ENCODE data around the gene HCN1.

The HCN1 gene

GRCh38 chr5:45417285-45417998, 278.7 kb downstream of the HCN1 start:
- no peak for DNase-seq (ENCODE audit: low read depth, low spot score)
- no peak overlapping the region for H3K4me3 ChIP-seq (ENCODE audit: low read depth, low read length)
- in situ Hi-C loops (cut with HindIII; ENCODE audit: low sequenced_read_pairs) = no loop called here
- TF ChIP-seq, protein P1, sequence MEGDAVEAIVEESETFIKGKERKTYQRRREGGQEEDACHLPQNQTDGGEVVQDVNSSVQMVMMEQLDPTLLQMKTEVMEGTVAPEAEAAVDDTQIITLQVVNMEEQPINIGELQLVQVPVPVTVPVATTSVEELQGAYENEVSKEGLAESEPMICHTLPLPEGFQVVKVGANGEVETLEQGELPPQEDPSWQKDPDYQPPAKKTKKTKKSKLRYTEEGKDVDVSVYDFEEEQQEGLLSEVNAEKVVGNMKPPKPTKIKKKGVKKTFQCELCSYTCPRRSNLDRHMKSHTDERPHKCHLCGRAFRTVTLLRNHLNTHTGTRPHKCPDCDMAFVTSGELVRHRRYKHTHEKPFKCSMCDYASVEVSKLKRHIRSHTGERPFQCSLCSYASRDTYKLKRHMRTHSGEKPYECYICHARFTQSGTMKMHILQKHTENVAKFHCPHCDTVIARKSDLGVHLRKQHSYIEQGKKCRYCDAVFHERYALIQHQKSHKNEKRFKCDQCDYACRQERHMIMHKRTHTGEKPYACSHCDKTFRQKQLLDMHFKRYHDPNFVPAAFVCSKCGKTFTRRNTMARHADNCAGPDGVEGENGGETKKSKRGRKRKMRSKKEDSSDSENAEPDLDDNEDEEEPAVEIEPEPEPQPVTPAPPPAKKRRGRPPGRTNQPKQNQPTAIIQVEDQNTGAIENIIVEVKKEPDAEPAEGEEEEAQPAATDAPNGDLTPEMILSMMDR (IDR thresholded peaks at IDR 0.05; ENCODE audit: low read depth, low read length) = no peak

- DNase-seq (ENCODE audit: low read depth, low spot score) = no peak
- TF ChIP-seq, protein P1 (IDR thresholded peaks at IDR 0.05; ENCODE audit: low read depth, low read length) = no peak
- in situ Hi-C loops (cut with HindIII; ENCODE audit: low sequenced_read_pairs) = no loop called here
- no peak overlapping the region for H3K4me3 ChIP-seq (ENCODE audit: low read depth, low read length)
Measured at GRCh38 chr5:45414620-45415573, 281.3 kb downstream of the HCN1 start.

DNA sequence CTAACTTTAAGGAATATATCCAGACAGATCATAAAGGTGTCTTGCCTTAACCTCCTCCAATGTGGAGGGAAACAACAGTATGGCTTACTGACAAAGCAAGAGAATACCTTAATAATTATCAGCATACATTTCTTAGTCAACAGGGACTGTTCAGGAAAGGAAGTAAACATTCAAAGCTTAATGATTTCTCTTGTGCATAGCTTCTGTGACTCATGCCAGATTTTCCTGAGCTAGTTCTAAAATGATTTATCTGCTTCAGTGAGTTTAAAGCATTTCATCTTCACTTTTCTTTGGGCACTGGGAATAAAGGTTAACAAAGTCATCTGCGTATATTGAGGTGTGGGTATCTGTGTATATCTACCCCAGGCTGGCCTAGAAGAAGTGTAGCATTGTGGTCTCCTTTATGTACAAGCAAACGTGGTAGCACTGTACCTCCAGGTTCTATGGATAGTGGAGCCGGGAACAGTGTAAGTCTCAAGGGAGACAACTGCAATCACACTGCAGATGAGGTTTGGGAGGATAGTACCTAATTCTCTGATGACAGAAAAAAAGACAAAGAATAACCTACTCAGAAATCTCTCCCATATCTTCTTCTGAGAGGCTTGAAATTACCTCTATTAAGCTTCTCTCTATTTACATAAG, 284.1 kb downstream of the HCN1 start:
- DNase-seq (ENCODE audit: low read depth, low spot score) = peak; percentile 34
- TF ChIP-seq, protein P1 (IDR thresholded peaks at IDR 0.05; ENCODE audit: low read depth, low read length) = no peak
- H3K4me3 ChIP-seq (ENCODE audit: low read depth, low read length) = no peak overlapping the region
- in situ Hi-C loops (cut with HindIII; ENCODE audit: low sequenced_read_pairs) = no loop called here

- DNase-seq (ENCODE audit: low read depth, low spot score) = peak; percentile 1
- TF ChIP-seq, protein P1 (IDR thresholded peaks at IDR 0.05; ENCODE audit: low read depth, low read length) = no peak
- H3K4me3 ChIP-seq (ENCODE audit: low read depth, low read length) = no peak overlapping the region
- in situ Hi-C loops (cut with HindIII; ENCODE audit: low sequenced_read_pairs) = no loop called here
Measured at GRCh38 chr5:45410304-45410995, 285.7 kb downstream of the HCN1 start.

DNA sequence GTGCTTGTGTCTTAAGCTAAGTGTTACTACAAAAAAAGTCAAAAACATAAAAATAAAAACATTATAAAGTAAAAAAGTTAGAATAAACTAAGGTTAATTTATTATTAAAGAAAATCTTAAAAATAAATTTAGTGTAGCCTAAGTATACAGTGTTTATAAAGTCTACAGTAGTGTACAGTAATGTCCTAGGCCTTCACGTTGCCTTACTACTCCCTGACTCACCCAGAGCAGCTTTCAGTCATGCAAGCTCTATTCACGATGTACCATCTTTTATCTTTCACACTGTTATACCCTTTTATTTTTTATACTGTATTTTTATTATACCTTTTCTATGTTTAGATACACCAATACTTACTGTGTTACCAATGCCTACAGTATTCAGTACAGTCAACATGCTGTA, 288.1 kb downstream of the HCN1 start:
- no peak overlapping the region for H3K4me3 ChIP-seq (ENCODE audit: low read depth, low read length)
- TF ChIP-seq, protein P1 (IDR thresholded peaks at IDR 0.05; ENCODE audit: low read depth, low read length) = no peak
- in situ Hi-C loops (cut with HindIII; ENCODE audit: low sequenced_read_pairs) = no loop called here
- DNase-seq (ENCODE audit: low read depth, low spot score) = no peak
